HEK293T (cell line): ENCODE measurements around the gene SLC2A5.
"Not testable (repeated sequence)": the region's sequence is repeated elsewhere in the genome, so short reads cannot be mapped to it uniquely, and the experiment has no call there.

ENCODE experiments used
- CTCF ChIA-PET: fragments of 350-600 bp; formaldehyde crosslinking; extraction: SDS; loops from one replicate; lab custom pipeline; 2021; ENCODE audit warnings: antibody characterized with exemption, inconsistent platforms; lab: Yijun Ruan, JAX
- POLR2A ChIA-PET: fragments of 350-600 bp; formaldehyde crosslinking; extraction: SDS; loops from one replicate; lab custom pipeline; 2020; ENCODE audit warnings: antibody characterized with exemption, inconsistent platforms; lab: Yijun Ruan, JAX
- DNase-seq: peaks from one replicate; pipeline ENCODE4 v3.0.0; 2012; ENCODE audit warnings: mixed read lengths; ENCODE audit errors: extremely low spot score
- ARNT ChIP-seq: fragments of 450-650 bp; IDR thresholded peaks from 2 replicates; pipeline ENCODE4 v1.6.1; 2017; ENCODE audit warnings: mild to moderate bottlenecking
- BHLHE40 ChIP-seq: fragments of 450-650 bp; IDR thresholded peaks from 2 replicates; pipeline ENCODE4 v1.6.1; 2016; ENCODE audit warnings: mild to moderate bottlenecking, moderate library complexity, borderline replicate concordance
- CTBP1 ChIP-seq: fragments of 450-650 bp; IDR thresholded peaks from 2 replicates; pipeline ENCODE4 v1.6.1; 2016; ENCODE audit warnings: borderline replicate concordance
- ELF4 ChIP-seq: fragments of 450-650 bp; IDR thresholded peaks from 2 replicates; pipeline ENCODE4 v1.6.1; 2017; ENCODE audit warnings: antibody characterized with exemption
- FOXA1 ChIP-seq: fragments of 450-650 bp; IDR thresholded peaks from 2 replicates; pipeline ENCODE4 v1.6.1; 2016; ENCODE audit warnings: mild to moderate bottlenecking
- FOXK2 ChIP-seq: fragments of 450-650 bp; IDR thresholded peaks from 2 replicates; pipeline ENCODE4 v1.6.1; 2016; ENCODE audit warnings: mild to moderate bottlenecking
- FOXM1 ChIP-seq: fragments of 450-650 bp; IDR thresholded peaks from 2 replicates; pipeline ENCODE4 v1.6.1; 2017; ENCODE audit warnings: mild to moderate bottlenecking, borderline replicate concordance
- HDGF ChIP-seq: fragments of 450-650 bp; IDR thresholded peaks from 2 replicates; pipeline ENCODE4 v1.6.1; 2017; ENCODE audit warnings: antibody characterized with exemption, borderline replicate concordance
- L3MBTL2 ChIP-seq: fragments of 450-650 bp; conservative IDR thresholded peaks from 2 replicates; pipeline ENCODE4 v1.6.1; 2016; ENCODE audit warnings: mild to moderate bottlenecking
- LEF1 ChIP-seq: fragments of 450-650 bp; IDR thresholded peaks from 2 replicates; pipeline ENCODE4 v1.6.1; 2017; ENCODE audit warnings: mild to moderate bottlenecking, borderline replicate concordance
- NFRKB ChIP-seq: fragments of 450-650 bp; IDR thresholded peaks from 2 replicates; pipeline ENCODE4 v1.6.1; 2016; ENCODE audit warnings: mild to moderate bottlenecking, moderate library complexity
- SP1 ChIP-seq: fragments of 450-650 bp; IDR thresholded peaks from 2 replicates; pipeline ENCODE4 v1.6.1; 2017
- SUZ12 ChIP-seq: fragments of 450-650 bp; IDR thresholded peaks from 2 replicates; pipeline ENCODE4 v1.6.1; 2016; ENCODE audit warnings: mild to moderate bottlenecking
- TARDBP ChIP-seq: fragments of 450-650 bp; IDR thresholded peaks from 2 replicates; pipeline ENCODE4 v1.6.1; 2016
- ZNF384 ChIP-seq: fragments of 450-650 bp; IDR thresholded peaks from 2 replicates; pipeline ENCODE4 v1.6.1; 2016
- TF ChIP-seq, protein P1 (sequence below): fragments of 450-650 bp; IDR thresholded peaks from 2 replicates; pipeline ENCODE4 v1.6.1; 2016

The SLC2A5 gene

GRCh38 chr1:9024837-9025236 is 44.6 kb downstream of the SLC2A5 start:
- no peak for TF ChIP-seq L3MBTL2
- TF ChIP-seq SUZ12 = no peak
- TF ChIP-seq FOXM1 = no peak
- no peak for TF ChIP-seq ELF4
- no peak for TF ChIP-seq ZNF384
- no peak for TF ChIP-seq FOXK2
- no peak for TF ChIP-seq FOXA1
- TF ChIP-seq TARDBP = no peak
- TF ChIP-seq BHLHE40 = no peak
- no peak for TF ChIP-seq SP1
- TF ChIP-seq CTBP1 = no peak
- no peak for TF ChIP-seq NFRKB
- TF ChIP-seq HDGF = no peak
- TF ChIP-seq LEF1 = no peak
- DNase-seq = no peak
- POLR2A ChIA-PET = no interaction called here
- CTCF ChIA-PET = no interaction called here

- TF ChIP-seq FOXK2 (no peak), NFRKB (no peak), FOXA1 (no peak), ARNT (no peak), TARDBP (no peak)
- no peak for DNase-seq
- ChIA-PET POLR2A (no interaction called here), CTCF (no interaction called here)
These were observed 46.7 kb downstream of the SLC2A5 start for GRCh38 chr1:9022773-9023172.

- CTCF ChIA-PET, DNase-seq, POLR2A ChIA-PET: not testable (repeated sequence)
These were observed 47.3 kb downstream of the SLC2A5 start for GRCh38 chr1:9022026-9022738.

DNA sequence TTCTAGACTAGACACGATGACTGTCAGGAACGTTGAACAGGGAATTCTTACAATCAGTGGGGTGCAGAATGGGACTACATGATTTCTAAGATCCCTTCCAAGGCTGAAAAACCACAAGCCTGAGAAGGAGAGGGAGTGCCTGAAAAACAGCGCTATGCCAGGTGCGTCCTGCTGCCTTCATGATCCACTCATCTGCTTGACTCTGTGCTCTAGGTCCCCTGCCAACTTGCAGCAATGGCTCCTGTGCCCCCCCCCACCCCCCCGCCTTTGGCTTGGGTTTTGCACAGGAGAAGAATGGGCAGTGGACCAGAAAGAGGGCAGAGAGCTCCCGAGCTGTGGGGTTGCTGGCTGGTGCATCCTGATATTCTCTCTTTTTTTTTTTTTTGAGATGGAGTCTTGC is 49.1 kb downstream of the SLC2A5 start:
- CTCF ChIA-PET = interaction anchor here (0.6 to 2.3 kb wide), 2 partner anchors 16 to 1201 kb away, joined by 3 to 13 read pairs; no protein-coding TSS in a partner anchor
- TF ChIP-seq LEF1 = no peak
- DNase-seq = no peak
- POLR2A ChIA-PET = no interaction called here

GRCh38 chr1:9019896-9020295 is 49.5 kb downstream of the SLC2A5 start:
- no peak for DNase-seq
- TF ChIP-seq ZNF384 = no peak
- TF ChIP-seq L3MBTL2 = no peak
- TF ChIP-seq HDGF = no peak
- TF ChIP-seq FOXA1 = no peak
- TF ChIP-seq FOXM1 = no peak
- TF ChIP-seq TARDBP = no peak
- TF ChIP-seq NFRKB = no peak
- no peak for TF ChIP-seq SP1
- no peak for TF ChIP-seq BHLHE40
- POLR2A ChIA-PET = interaction anchor here (1.0 kb wide), 1 partner anchor 18 kb away, joined by 3 read pairs; no protein-coding TSS in a partner anchor
- CTCF ChIA-PET = interaction anchor here (0.6 to 2.3 kb wide), 2 partner anchors 15 to 1201 kb away, joined by 3 to 13 read pairs; no protein-coding TSS in a partner anchor

- no peak for TF ChIP-seq FOXA1
- TF ChIP-seq ARNT = no peak
- no peak for TF ChIP-seq FOXK2
- TF ChIP-seq CTBP1 = no peak
- no peak for TF ChIP-seq SUZ12
- no peak for TF ChIP-seq NFRKB
- TF ChIP-seq SP1 = no peak
- no peak for TF ChIP-seq ELF4
- no peak for TF ChIP-seq BHLHE40
- TF ChIP-seq ZNF384 = no peak
- no peak for TF ChIP-seq TARDBP
- TF ChIP-seq, protein P1, sequence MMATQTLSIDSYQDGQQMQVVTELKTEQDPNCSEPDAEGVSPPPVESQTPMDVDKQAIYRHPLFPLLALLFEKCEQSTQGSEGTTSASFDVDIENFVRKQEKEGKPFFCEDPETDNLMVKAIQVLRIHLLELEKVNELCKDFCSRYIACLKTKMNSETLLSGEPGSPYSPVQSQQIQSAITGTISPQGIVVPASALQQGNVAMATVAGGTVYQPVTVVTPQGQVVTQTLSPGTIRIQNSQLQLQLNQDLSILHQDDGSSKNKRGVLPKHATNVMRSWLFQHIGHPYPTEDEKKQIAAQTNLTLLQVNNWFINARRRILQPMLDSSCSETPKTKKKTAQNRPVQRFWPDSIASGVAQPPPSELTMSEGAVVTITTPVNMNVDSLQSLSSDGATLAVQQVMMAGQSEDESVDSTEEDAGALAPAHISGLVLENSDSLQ = no peak
- no peak for TF ChIP-seq L3MBTL2
- TF ChIP-seq FOXM1 = no peak
- TF ChIP-seq HDGF = no peak
- TF ChIP-seq LEF1 = no peak
- no peak for DNase-seq
- CTCF ChIA-PET = interaction anchor here (2.3 kb wide), 1 partner anchor 14 kb away, joined by 13 read pairs; no protein-coding TSS in a partner anchor
- POLR2A ChIA-PET = no interaction called here
These were observed 51.1 kb downstream of the SLC2A5 start for GRCh38 chr1:9018333-9018732.

DNA sequence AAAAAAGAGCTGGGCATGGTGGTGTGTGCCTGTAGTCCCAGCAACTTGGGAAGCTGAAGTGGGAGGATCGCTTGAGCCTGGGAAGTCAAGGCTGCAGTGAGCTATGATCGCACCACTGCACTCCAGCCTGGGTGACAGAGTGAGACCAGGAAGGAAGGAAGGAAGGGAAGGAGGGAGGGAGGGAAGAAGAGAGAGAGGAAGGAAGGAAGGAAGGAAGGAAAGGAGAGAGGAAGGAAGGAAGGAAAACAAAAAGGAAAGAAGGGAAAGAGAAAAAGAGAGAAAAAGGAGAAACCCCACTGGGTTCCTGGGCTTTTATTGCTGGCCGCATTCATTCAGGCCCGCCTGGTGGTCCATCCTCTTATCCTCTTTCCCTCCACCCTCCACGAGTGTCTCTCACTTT is 53.0 kb downstream of the SLC2A5 start:
- no peak for TF ChIP-seq FOXK2
- no peak for TF ChIP-seq LEF1
- TF ChIP-seq ZNF384 = no peak
- CTCF ChIA-PET = interaction anchor here (2.5 kb wide), 1 partner anchor 11 kb away, joined by 11 read pairs; no protein-coding TSS in a partner anchor
- DNase-seq = no peak
- POLR2A ChIA-PET = no interaction called here
